OCI-LY1 (cell line): ENCODE results near the gene IQCM.

Source experiments
- EZH2 ChIP-seq: fragments of 200-600 bp; sonication (generic), shearing (Covaris generic); IDR thresholded peaks from 2 replicates; pipeline ENCODE4 v1.8.0; 2017; ENCODE audit warnings: borderline replicate concordance, mixed run types, mild to moderate bottlenecking, antibody characterized with exemption, low read length, moderate library complexity, mixed read lengths
- TF ChIP-seq, protein P1 (sequence below): fragments of 200-600 bp; sonication (generic), shearing (Covaris generic); IDR thresholded peaks from 2 replicates; pipeline ENCODE4 v1.5.1; 2017; ENCODE audit warnings: mild to moderate bottlenecking, antibody characterized with exemption, low read length, moderate library complexity, mixed read lengths

DNA sequence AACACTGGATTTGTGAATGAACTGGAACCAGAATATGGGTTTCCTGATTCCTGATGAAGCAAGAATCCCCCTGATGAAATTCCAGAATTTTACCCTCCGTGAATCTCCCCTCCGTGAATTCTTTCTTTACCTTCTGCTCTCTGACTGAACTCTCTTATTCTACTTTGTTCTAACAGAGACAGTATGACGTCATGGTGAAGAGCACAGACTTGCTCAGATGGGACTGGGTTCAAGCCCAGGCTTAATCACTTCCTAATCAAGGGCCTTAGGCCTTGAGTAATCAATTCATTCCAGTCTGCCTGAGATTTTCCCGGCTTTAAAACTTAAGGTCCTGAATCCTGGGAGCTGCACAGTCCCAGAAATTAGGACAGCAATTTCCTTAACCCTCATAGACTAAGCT is 64.5 kb downstream of the IQCM start:
- TF ChIP-seq, protein P1, sequence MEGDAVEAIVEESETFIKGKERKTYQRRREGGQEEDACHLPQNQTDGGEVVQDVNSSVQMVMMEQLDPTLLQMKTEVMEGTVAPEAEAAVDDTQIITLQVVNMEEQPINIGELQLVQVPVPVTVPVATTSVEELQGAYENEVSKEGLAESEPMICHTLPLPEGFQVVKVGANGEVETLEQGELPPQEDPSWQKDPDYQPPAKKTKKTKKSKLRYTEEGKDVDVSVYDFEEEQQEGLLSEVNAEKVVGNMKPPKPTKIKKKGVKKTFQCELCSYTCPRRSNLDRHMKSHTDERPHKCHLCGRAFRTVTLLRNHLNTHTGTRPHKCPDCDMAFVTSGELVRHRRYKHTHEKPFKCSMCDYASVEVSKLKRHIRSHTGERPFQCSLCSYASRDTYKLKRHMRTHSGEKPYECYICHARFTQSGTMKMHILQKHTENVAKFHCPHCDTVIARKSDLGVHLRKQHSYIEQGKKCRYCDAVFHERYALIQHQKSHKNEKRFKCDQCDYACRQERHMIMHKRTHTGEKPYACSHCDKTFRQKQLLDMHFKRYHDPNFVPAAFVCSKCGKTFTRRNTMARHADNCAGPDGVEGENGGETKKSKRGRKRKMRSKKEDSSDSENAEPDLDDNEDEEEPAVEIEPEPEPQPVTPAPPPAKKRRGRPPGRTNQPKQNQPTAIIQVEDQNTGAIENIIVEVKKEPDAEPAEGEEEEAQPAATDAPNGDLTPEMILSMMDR, result no peak
- no peak for TF ChIP-seq EZH2
